WTC11 (cell line): Measurements from ENCODE around the gene MEIS2. TPM values are rescaled to one million over a fixed set of nuclear protein-coding genes. Genes with fewer than 3 reads are reported as not detected.

Experiments
- ATAC-seq: fragments of 200-7000 bp; cut with Tn5 transposase; 2 replicates; pipeline ENCODE4 v1.10.0; 2021; ENCODE audit warnings: mild to moderate bottlenecking, moderate library complexity
- CTCF ChIA-PET: fragments of 300-600 bp; sonication (Branson Sonifier 250); formaldehyde crosslinking; loops from one replicate; lab custom pipeline; 2021; ENCODE audit warnings: antibody characterized with exemption; lab: Charles Lee
- POLR2A ChIA-PET: fragments of 350-600 bp; sonication (Branson Sonifier 250); formaldehyde crosslinking; loops from one replicate; lab custom pipeline; 2021; ENCODE audit warnings: antibody characterized with exemption; lab: Charles Lee
- DNase-seq: peaks from one replicate; pipeline ENCODE4 v3.0.0; 2021; ENCODE audit warnings: low spot score
- H3K27ac Mint-ChIP-seq: 2 replicates; pipeline ENCODE4 v1.8.0; 2021; ENCODE audit warnings: mixed read lengths
- H3K27me3 Mint-ChIP-seq: 2 replicates; pipeline ENCODE4 v1.8.0; 2021; ENCODE audit warnings: low read depth, mild to moderate bottlenecking, moderate library complexity, mixed read lengths
- H3K36me3 Mint-ChIP-seq: 2 replicates; pipeline ENCODE4 v1.8.0; 2021; ENCODE audit warnings: mixed read lengths
- H3K4me1 Mint-ChIP-seq: 2 replicates; pipeline ENCODE4 v1.8.0; 2022; ENCODE audit warnings: mixed read lengths
- H3K4me3 Mint-ChIP-seq: 2 replicates; pipeline ENCODE4 v1.8.0; 2021; ENCODE audit warnings: mild to moderate bottlenecking, moderate library complexity, mixed read lengths
- H3K9me3 Mint-ChIP-seq: 2 replicates; pipeline ENCODE4 v1.8.0; 2021; ENCODE audit warnings: mixed read lengths
- AFF4 ChIP-seq: sonication (generic); formaldehyde crosslinking; IDR thresholded peaks from 2 replicates; pipeline ENCODE4 v1.8.1; 2023; ENCODE audit warnings: mild to moderate bottlenecking, missing genetic modification reagents, borderline replicate concordance
- E2F5 ChIP-seq: sonication (generic); formaldehyde crosslinking; IDR thresholded peaks from 2 replicates; pipeline ENCODE4 v1.8.1; 2022; ENCODE audit warnings: mild to moderate bottlenecking, moderate library complexity, missing genetic modification reagents
- EMX1 ChIP-seq: fragments of 250-450 bp; sonication (Bioruptor Pico); IDR thresholded peaks from 2 replicates; pipeline ENCODE4 v1.8.0; 2021; ENCODE audit warnings: mild to moderate bottlenecking
- ESRRA ChIP-seq: sonication (generic); formaldehyde crosslinking; IDR thresholded peaks from 2 replicates; pipeline ENCODE4 v1.8.1; 2022; ENCODE audit warnings: mild to moderate bottlenecking, missing genetic modification reagents, borderline replicate concordance
- ETV6 ChIP-seq: sonication (generic); formaldehyde crosslinking; IDR thresholded peaks from 2 replicates; pipeline ENCODE4 v1.8.1; 2022; ENCODE audit warnings: mild to moderate bottlenecking, missing genetic modification reagents
- FOXJ3 ChIP-seq: sonication (generic); formaldehyde crosslinking; IDR thresholded peaks from 2 replicates; pipeline ENCODE4 v1.9.0; 2021; ENCODE audit warnings: missing genetic modification reagents, mild to moderate bottlenecking, borderline replicate concordance
- FOXK1 ChIP-seq: sonication (generic); formaldehyde crosslinking; IDR thresholded peaks from 2 replicates; pipeline ENCODE4 v1.8.0; 2022; ENCODE audit warnings: mild to moderate bottlenecking, moderate library complexity, missing genetic modification reagents
- SMAD4 ChIP-seq: sonication (generic); formaldehyde crosslinking; IDR thresholded peaks from 2 replicates; pipeline ENCODE4 v1.8.0; 2022; ENCODE audit warnings: mild to moderate bottlenecking, missing genetic modification reagents
- ZNF423 ChIP-seq: fragments of 250-450 bp; sonication (Bioruptor Pico); IDR thresholded peaks from 2 replicates; pipeline ENCODE4 v2.1.2; 2022; ENCODE audit warnings: mild to moderate bottlenecking, moderate library complexity
- total RNA-seq: library from RNA; stranded (reverse); gene quantifications from 3 replicates; pipeline ENCODE4 v1.2.3, GENCODE V29; 2021
- TF ChIP-seq, protein P1 (sequence below): sonication (generic); formaldehyde crosslinking; IDR thresholded peaks from 2 replicates; pipeline ENCODE4 v1.8.1; 2023; ENCODE audit warnings: mild to moderate bottlenecking, missing genetic modification reagents
- TF ChIP-seq, protein P2 (sequence below): sonication (generic); formaldehyde crosslinking; IDR thresholded peaks from 2 replicates; pipeline ENCODE4 v1.8.0; 2022; ENCODE audit warnings: mild to moderate bottlenecking, missing genetic modification reagents
- TF ChIP-seq, protein P3 (sequence below): sonication (generic); formaldehyde crosslinking; IDR thresholded peaks from 2 replicates; pipeline ENCODE4 v1.8.0; 2023; ENCODE audit warnings: missing genetic modification reagents, mild to moderate bottlenecking, borderline replicate concordance
- TF ChIP-seq, protein P4 (sequence below): sonication (generic); formaldehyde crosslinking; IDR thresholded peaks from 2 replicates; pipeline ENCODE4 v1.8.0; 2023; ENCODE audit warnings: missing genetic modification reagents

The MEIS2 gene
- total RNA-seq, 1 experiment from 2014 or later: 0.57 TPM

DNA sequence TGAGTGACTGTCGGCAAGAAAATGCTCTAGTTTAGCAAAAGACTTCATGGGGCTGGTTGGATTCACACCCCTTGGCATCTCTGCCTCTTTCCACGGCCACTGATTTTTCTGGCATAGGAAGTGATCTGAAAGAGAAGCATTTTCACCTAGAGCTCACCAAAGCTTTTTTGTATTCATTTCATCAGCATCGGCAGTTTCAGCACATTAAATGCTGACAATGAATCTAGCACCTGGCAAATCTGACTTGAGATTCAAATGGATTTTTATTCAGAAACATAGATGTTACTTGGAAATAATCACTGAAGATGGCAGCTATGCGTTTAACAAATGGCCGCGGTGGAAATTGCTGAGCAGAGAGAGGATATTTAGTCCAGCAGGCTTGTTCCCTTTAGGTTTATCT, 155.9 kb downstream of the MEIS2 start:
- Mint-ChIP-seq H3K27ac (no peak overlapping the region), H3K9me3 (no peaks in the 10 kb centered on the region), H3K4me3 (no peak overlapping the region), H3K4me1 (peaks cover 22% of the 10 kb centered on the region), H3K27me3 (no peaks in the 10 kb centered on the region)
- CTCF ChIA-PET: no interaction called here
- DNase-seq (no peak), ATAC-seq (no peak)
- TF ChIP-seq ESRRA (CRISPR knock-in tag) (no peak), FOXK1 (CRISPR knock-in tag) (no peak), EMX1 (no peak), FOXJ3 (CRISPR knock-in tag) (no peak), E2F5 (no peak), ZNF423 (CRISPR knock-in tag) (no peak), ETV6 (CRISPR knock-in tag) (no peak), AFF4 (CRISPR knock-in tag) (no peak), SMAD4 (no peak)
- TF ChIP-seq, protein P1, sequence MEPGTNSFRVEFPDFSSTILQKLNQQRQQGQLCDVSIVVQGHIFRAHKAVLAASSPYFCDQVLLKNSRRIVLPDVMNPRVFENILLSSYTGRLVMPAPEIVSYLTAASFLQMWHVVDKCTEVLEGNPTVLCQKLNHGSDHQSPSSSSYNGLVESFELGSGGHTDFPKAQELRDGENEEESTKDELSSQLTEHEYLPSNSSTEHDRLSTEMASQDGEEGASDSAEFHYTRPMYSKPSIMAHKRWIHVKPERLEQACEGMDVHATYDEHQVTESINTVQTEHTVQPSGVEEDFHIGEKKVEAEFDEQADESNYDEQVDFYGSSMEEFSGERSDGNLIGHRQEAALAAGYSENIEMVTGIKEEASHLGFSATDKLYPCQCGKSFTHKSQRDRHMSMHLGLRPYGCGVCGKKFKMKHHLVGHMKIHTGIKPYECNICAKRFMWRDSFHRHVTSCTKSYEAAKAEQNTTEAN (CRISPR knock-in tag): no peak
- TF ChIP-seq, protein P2, sequence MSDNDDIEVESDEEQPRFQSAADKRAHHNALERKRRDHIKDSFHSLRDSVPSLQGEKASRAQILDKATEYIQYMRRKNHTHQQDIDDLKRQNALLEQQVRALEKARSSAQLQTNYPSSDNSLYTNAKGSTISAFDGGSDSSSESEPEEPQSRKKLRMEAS (CRISPR knock-in tag): no peak
- TF ChIP-seq, protein P3, sequence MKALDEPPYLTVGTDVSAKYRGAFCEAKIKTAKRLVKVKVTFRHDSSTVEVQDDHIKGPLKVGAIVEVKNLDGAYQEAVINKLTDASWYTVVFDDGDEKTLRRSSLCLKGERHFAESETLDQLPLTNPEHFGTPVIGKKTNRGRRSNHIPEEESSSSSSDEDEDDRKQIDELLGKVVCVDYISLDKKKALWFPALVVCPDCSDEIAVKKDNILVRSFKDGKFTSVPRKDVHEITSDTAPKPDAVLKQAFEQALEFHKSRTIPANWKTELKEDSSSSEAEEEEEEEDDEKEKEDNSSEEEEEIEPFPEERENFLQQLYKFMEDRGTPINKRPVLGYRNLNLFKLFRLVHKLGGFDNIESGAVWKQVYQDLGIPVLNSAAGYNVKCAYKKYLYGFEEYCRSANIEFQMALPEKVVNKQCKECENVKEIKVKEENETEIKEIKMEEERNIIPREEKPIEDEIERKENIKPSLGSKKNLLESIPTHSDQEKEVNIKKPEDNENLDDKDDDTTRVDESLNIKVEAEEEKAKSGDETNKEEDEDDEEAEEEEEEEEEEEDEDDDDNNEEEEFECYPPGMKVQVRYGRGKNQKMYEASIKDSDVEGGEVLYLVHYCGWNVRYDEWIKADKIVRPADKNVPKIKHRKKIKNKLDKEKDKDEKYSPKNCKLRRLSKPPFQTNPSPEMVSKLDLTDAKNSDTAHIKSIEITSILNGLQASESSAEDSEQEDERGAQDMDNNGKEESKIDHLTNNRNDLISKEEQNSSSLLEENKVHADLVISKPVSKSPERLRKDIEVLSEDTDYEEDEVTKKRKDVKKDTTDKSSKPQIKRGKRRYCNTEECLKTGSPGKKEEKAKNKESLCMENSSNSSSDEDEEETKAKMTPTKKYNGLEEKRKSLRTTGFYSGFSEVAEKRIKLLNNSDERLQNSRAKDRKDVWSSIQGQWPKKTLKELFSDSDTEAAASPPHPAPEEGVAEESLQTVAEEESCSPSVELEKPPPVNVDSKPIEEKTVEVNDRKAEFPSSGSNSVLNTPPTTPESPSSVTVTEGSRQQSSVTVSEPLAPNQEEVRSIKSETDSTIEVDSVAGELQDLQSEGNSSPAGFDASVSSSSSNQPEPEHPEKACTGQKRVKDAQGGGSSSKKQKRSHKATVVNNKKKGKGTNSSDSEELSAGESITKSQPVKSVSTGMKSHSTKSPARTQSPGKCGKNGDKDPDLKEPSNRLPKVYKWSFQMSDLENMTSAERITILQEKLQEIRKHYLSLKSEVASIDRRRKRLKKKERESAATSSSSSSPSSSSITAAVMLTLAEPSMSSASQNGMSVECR (CRISPR knock-in tag): no peak
- TF ChIP-seq, protein P4, sequence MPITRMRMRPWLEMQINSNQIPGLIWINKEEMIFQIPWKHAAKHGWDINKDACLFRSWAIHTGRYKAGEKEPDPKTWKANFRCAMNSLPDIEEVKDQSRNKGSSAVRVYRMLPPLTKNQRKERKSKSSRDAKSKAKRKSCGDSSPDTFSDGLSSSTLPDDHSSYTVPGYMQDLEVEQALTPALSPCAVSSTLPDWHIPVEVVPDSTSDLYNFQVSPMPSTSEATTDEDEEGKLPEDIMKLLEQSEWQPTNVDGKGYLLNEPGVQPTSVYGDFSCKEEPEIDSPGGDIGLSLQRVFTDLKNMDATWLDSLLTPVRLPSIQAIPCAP (CRISPR knock-in tag): no peak
- TF ChIP-seq, all 79 proteins: peak for 0
- H3K36me3 Mint-ChIP-seq: no peaks in the 10 kb centered on the region
- POLR2A ChIA-PET: no interaction called here
